PC-3 (cell line): ENCODE measurements around the gene POLR3C.

ENCODE experiments used
- CTCF ChIP-seq: fragments of 300-600 bp; sonication (generic); conservative IDR thresholded peaks from 2 replicates; pipeline ENCODE4 v1.5.1; 2017; ENCODE audit warnings: antibody characterized with exemption, low read depth, mild to moderate bottlenecking, low read length
- EZH2 ChIP-seq: fragments of 300-600 bp; sonication (generic); IDR thresholded peaks from one replicate; pipeline ENCODE4 v1.6.1; 2017; ENCODE audit warnings: antibody characterized with exemption, mild to moderate bottlenecking, low read length; ENCODE audit not compliant: unreplicated experiment
- EZH2phosphoT487 ChIP-seq: fragments of 300-600 bp; sonication (generic); IDR thresholded peaks from 2 replicates; pipeline ENCODE4 v1.6.1; 2018; ENCODE audit warnings: mild to moderate bottlenecking, antibody characterized with exemption, low read length, borderline replicate concordance

GRCh38 chr1:145889722-145890121 is 65.7 kb downstream of the POLR3C start:
- TF ChIP-seq CTCF (no peak), EZH2 (no peak), EZH2phosphoT487 (no peak)
